Lower lobe of right lung (tissue), 2 donors: ENCODE data around the gene ACTRT1. TPM values are rescaled to one million over a fixed set of nuclear protein-coding genes. Genes with fewer than 3 reads are reported as not detected.

ENCODE experiments used
- ATAC-seq, 2 donors: fragments of 200-7000 bp; cut with Tn5 transposase; one replicate each; pipeline ENCODE4 v1.9.1; 2020 to 2022; ENCODE audit warnings: mild to moderate bottlenecking in 2 of 2, moderate library complexity in 2 of 2
- DNase-seq: peaks from one replicate; pipeline ENCODE4 v3.0.0-alpha.2; 2020
- H3K27ac ChIP-seq: fragments of 200-600 bp; one replicate; pipeline ENCODE4 v1.8.0; 2022
- H3K27me3 ChIP-seq: fragments of 200-600 bp; one replicate; pipeline ENCODE4 v1.8.0; 2022; ENCODE audit warnings: low read depth
- H3K36me3 ChIP-seq: fragments of 200-600 bp; one replicate; pipeline ENCODE4 v1.8.0; 2022; ENCODE audit warnings: mild to moderate bottlenecking
- H3K4me1 ChIP-seq: fragments of 200-600 bp; one replicate; pipeline ENCODE4 v1.8.0; 2022
- H3K4me3 ChIP-seq: fragments of 200-600 bp; one replicate; pipeline ENCODE4 v1.8.0; 2022; ENCODE audit warnings: mild to moderate bottlenecking
- H3K9me3 ChIP-seq: fragments of 200-600 bp; one replicate; pipeline ENCODE4 v1.8.0; 2022
- CTCF ChIP-seq: fragments of 200-600 bp; IDR thresholded peaks from one replicate; pipeline ENCODE4 v1.8.0; 2022; ENCODE audit warnings: antibody characterized with exemption, mild to moderate bottlenecking
- intact Hi-C: fragments of 100-400 bp; cut with DNase I; formaldehyde crosslinking; loops from one replicate; pipeline ENCODE4 v1.11.0; 2022
- long read RNA-seq: library from polyadenylated mRNA; unstranded; transcript quantifications from one replicate; pipeline ENCODE4 v2.0.0, GENCODE V29; 2021
- total RNA-seq: library from RNA; stranded (reverse); fragmentation: NEBNext Ultra II Directional; extraction: Animal tissue kit (Norgen Biotek cat#: 25700); gene quantifications from one replicate; pipeline ENCODE4 v1.2.1, GENCODE V29; 2021
- donor health status: DM: no; HTN: yes; CAD: no; lungs with severe emphysema.

The ACTRT1 gene
- not detected for total RNA-seq
- long read RNA-seq, result 0 reads

GRCh38 chrX:128052303-128052702 lies at the start of gene ACTRT1:
TSS of gene ACTRT1 (minus strand) at chrX:128052403. CDS start at chrX:128052206, 197 bp downstream.
- no peak within 1 kb of the TSS for H3K4me3 ChIP-seq
- H3K27ac ChIP-seq, result no peak within 1 kb of the TSS
- no peak for ATAC-seq
- no peaks in the 10 kb centered on the region for H3K4me1 ChIP-seq
- H3K9me3 ChIP-seq, result no peaks in the 10 kb centered on the region
- TF ChIP-seq CTCF, result no peak
- H3K36me3 ChIP-seq, result no peaks in the 10 kb centered on the region
- H3K27me3 ChIP-seq, result no peaks in the 10 kb centered on the region
- intact Hi-C loops, result no loop called here
- no peak for DNase-seq

- H3K4me3 ChIP-seq, result no peak overlapping the region
- H3K36me3 ChIP-seq, result no peaks in the 10 kb centered on the region
- TF ChIP-seq CTCF, result no peak
- no peak for DNase-seq
- H3K27me3 ChIP-seq, result no peaks in the 10 kb centered on the region
- no peak overlapping the region for H3K27ac ChIP-seq
- intact Hi-C loops, result no loop called here
- ATAC-seq, result no peak
- no peaks in the 10 kb centered on the region for H3K4me1 ChIP-seq
- no peaks in the 10 kb centered on the region for H3K9me3 ChIP-seq
Measured at GRCh38 chrX:128078545-128078944, 26.3 kb upstream of the ACTRT1 start.

- TF ChIP-seq CTCF, result no peak
- no peak overlapping the region for H3K4me3 ChIP-seq
Measured at GRCh38 chrX:128057421-128057820, 5.2 kb upstream of the ACTRT1 start.

GRCh38 chrX:128051526-128051925 lies 677 bp downstream of the ACTRT1 start:
- no peaks in the 10 kb centered on the region for H3K4me1 ChIP-seq
- ATAC-seq, result no peak
- no peak for DNase-seq

More at GRCh38 chrX:128057421-128057820, 5.2 kb upstream of the ACTRT1 start:
- DNase-seq (no peak), ATAC-seq (no peak)
- Histone ChIP-seq H3K27ac (no peak overlapping the region), H3K4me1 (no peaks in the 10 kb centered on the region), H3K36me3 (no peaks in the 10 kb centered on the region), H3K27me3 (no peaks in the 10 kb centered on the region), H3K9me3 (no peaks in the 10 kb centered on the region)
- intact Hi-C loops, result no loop called here

GRCh38 chrX:128035318-128035717 lies 16.9 kb downstream of the ACTRT1 start:
- Histone ChIP-seq H3K4me1 (no peaks in the 10 kb centered on the region), H3K27me3 (no peaks in the 10 kb centered on the region), H3K4me3 (no peak overlapping the region), H3K9me3 (no peaks in the 10 kb centered on the region), H3K27ac (no peak overlapping the region), H3K36me3 (no peaks in the 10 kb centered on the region)
- ATAC-seq (no peak), DNase-seq (no peak)
- intact Hi-C loops, result no loop called here
- no peak for TF ChIP-seq CTCF

More at GRCh38 chrX:128051526-128051925, 677 bp downstream of the ACTRT1 start:
- Histone ChIP-seq H3K4me3 (no peak overlapping the region), H3K9me3 (no peaks in the 10 kb centered on the region), H3K36me3 (no peaks in the 10 kb centered on the region), H3K27ac (no peak overlapping the region), H3K27me3 (no peaks in the 10 kb centered on the region)
- intact Hi-C loops, result no loop called here
- TF ChIP-seq CTCF, result no peak

- TF ChIP-seq CTCF, result no peak
- intact Hi-C loops, result no loop called here
- DNase-seq, result no peak
- H3K4me3 ChIP-seq, result no peak overlapping the region
- no peak overlapping the region for H3K27ac ChIP-seq
- no peaks in the 10 kb centered on the region for H3K9me3 ChIP-seq
- no peaks in the 10 kb centered on the region for H3K36me3 ChIP-seq
- no peak for ATAC-seq
- H3K27me3 ChIP-seq, result no peaks in the 10 kb centered on the region
- no peaks in the 10 kb centered on the region for H3K4me1 ChIP-seq
Measured at GRCh38 chrX:128021566-128021965, 30.6 kb downstream of the ACTRT1 start.
